HepG2 (cell line): Measurements from ENCODE around the gene PMIS2. TPM values are rescaled to one million over a fixed set of nuclear protein-coding genes. Genes with fewer than 3 reads are reported as not detected.

Source experiments
- ATAC-seq: fragments of 200-7000 bp; cut with Tn5 transposase; 3 replicates; pipeline ENCODE4 v1.9.1; 2020; ENCODE audit warnings: mild to moderate bottlenecking, moderate library complexity
- BruUV-seq: library from RNA; stranded (reverse); fragments of 400-500 nt; replicated peaks from 2 replicates; lab custom pipeline; 2021; lab: Mats Ljungman, UMichigan
- CTCF ChIA-PET: fragments of 300-600 bp; formaldehyde crosslinking; extraction: SDS; loops from one replicate; lab custom pipeline; 2021; ENCODE audit warnings: low total read pairs, inconsistent platforms, low intra/inter-chr PET ratio; lab: Yijun Ruan, JAX
- POLR2A ChIA-PET: fragments of 350-600 bp; sonication (Branson Sonifier 250); formaldehyde crosslinking; loops from one replicate; lab custom pipeline; 2020; ENCODE audit warnings: antibody characterized with exemption, inconsistent platforms; lab: Yijun Ruan, JAX
- DNase-seq: peaks from one replicate; pipeline ENCODE4 v3.0.0-alpha.2; 2015; ENCODE audit warnings: low spot score
- FAIRE-seq: peaks from 3 replicates; lab custom pipeline; 2011; peaks lifted over from hg19 to GRCh38; lab: Jason Lieb, UNC
- H2AFZ ChIP-seq: one replicate; pipeline ENCODE4 v1.6.1; 2011; ENCODE audit warnings: low read length, inconsistent platforms
- H3K27ac ChIP-seq: fragments of 300-600 bp; 3 replicates; pipeline ENCODE4 v1.8.0; 2011; ENCODE audit warnings: mixed run types, mild to moderate bottlenecking, mixed read lengths, low read length, inconsistent platforms; ENCODE audit not compliant: insufficient read depth; ENCODE audit errors: extremely low read length
- H3K27me3 ChIP-seq, 2 experiments: fragments of 200-600 bp in 1 of 2; 2 replicates in 1 of 2; 3 replicates in 1 of 2; pipeline versions ENCODE4 v1.6.0 to v1.8.0; 2011; ENCODE audit warnings: low read length in 2 of 2, mild to moderate bottlenecking in 2 of 2, moderate library complexity in 2 of 2, inconsistent platforms in 1 of 2; ENCODE audit not compliant: insufficient read depth in 2 of 2, control insufficient read depth in 1 of 2
- H3K36me3 ChIP-seq, 2 experiments: fragments of 200-600 bp in 1 of 2; replicated peaks in 1 of 2; 2 replicates in 1 of 2; 3 replicates in 1 of 2; pipeline versions ENCODE4 v1.5.1 to v1.8.0; 2011; ENCODE audit warnings: low read length in 2 of 2, inconsistent platforms in 1 of 2; ENCODE audit not compliant: insufficient read depth in 2 of 2, control insufficient read depth in 1 of 2
- H3K4me1 ChIP-seq: 2 replicates; pipeline ENCODE4 v1.5.1; 2012; ENCODE audit warnings: low read length, inconsistent platforms; ENCODE audit not compliant: insufficient read depth
- H3K4me2 ChIP-seq: 2 replicates; pipeline ENCODE4 v1.6.0; 2011; ENCODE audit warnings: low read depth, low read length, inconsistent platforms
- H3K4me3 ChIP-seq, 3 experiments: fragments of 200-600 bp in 1 of 3; sonication (generic), shearing (Covaris generic) in 1 of 3; replicated peaks in 1 of 3; 2 replicates each; pipeline ENCODE4 v1.5.1; 2011 to 2016; ENCODE audit warnings: low read length in 3 of 3, inconsistent platforms in 2 of 3, low read depth in 2 of 3, mild to moderate bottlenecking in 2 of 3, control low read depth in 1 of 3, mixed read lengths in 1 of 3; ENCODE audit not compliant: insufficient read depth in 1 of 3
- H3K79me2 ChIP-seq: one replicate; pipeline ENCODE4 v1.6.1; 2011; ENCODE audit warnings: low read length, inconsistent platforms; ENCODE audit not compliant: insufficient read depth
- H3K9ac ChIP-seq: 2 replicates; pipeline ENCODE4 v1.6.0; 2011; ENCODE audit warnings: mild to moderate bottlenecking, low read depth, low read length, inconsistent platforms; ENCODE audit not compliant: insufficient read depth
- H3K9me3 ChIP-seq: 2 replicates; pipeline ENCODE4 v1.5.1; 2012; ENCODE audit warnings: mild to moderate bottlenecking, low read length
- H4K20me1 ChIP-seq: 2 replicates; pipeline ENCODE4 v1.6.0; 2011; ENCODE audit warnings: inconsistent platforms, mild to moderate bottlenecking, low read length, moderate library complexity; ENCODE audit not compliant: insufficient read depth
- FLYWCH1 ChIP-seq: sonication (generic); formaldehyde crosslinking; IDR thresholded peaks from 2 replicates; pipeline ENCODE4 v1.8.1; 2023; ENCODE audit warnings: mild to moderate bottlenecking, missing genetic modification reagents
- PCBP2 ChIP-seq: fragments of 200-400 bp; formaldehyde crosslinking; optimal IDR thresholded peaks from 2 replicates; pipeline ENCODE3; 2018; ENCODE audit warnings: low read length, low read depth; ENCODE audit not compliant: poor library complexity, severe bottlenecking
- ZNF687 ChIP-seq: sonication (generic); formaldehyde crosslinking; IDR thresholded peaks from 2 replicates; pipeline ENCODE4 v1.5.1; 2020; ENCODE audit warnings: mild to moderate bottlenecking, missing genetic modification reagents, moderate library complexity
- WGBS: methylation state at CpG from one replicate; pipeline ENCODE4 v1.1.6; 2017; ENCODE audit warnings: low lambda C conversion rate; 5-methylcytosine and 5-hydroxymethylcytosine counted together
- in situ Hi-C: cut with HindIII; loops from 2 replicates; pipeline ENCODE4 v1.10.0; 2017; ENCODE audit warnings: low pct_unique_long_range_greater_than_20kb; ENCODE audit not compliant: extremely low pct_ligation_motif_present
- intact Hi-C: fragments of 100-400 bp; cut with micrococcal nuclease; formaldehyde crosslinking; loops from one replicate; pipeline ENCODE4 v1.10.0; 2022; ENCODE audit not compliant: unreplicated experiment
- polyA plus RNA-seq, 8 experiments: library from polyadenylated mRNA; depleted of rRNA in 3 of 8; stranded (reverse) in 7 of 8; unstranded in 1 of 8; fragments of >200 nt; fragmentation: Illumina TruSeq in 4 of 8; extraction: Trizol in 4 of 8; gene quantifications; 2 replicates each; pipeline versions ENCODE4 v1.2.1 to v1.2.3, GENCODE V29; 2011 to 2016; ENCODE audit warnings: low read depth in 4 of 8, missing spikeins in 1 of 8, mixed read lengths in 1 of 8; ENCODE audit not compliant: insufficient read depth in 1 of 8
- total RNA-seq, 5 experiments: library from RNA; depleted of rRNA; stranded (reverse); fragments of >200 nt; fragmentation: Illumina TruSeq; extraction: Trizol; gene quantifications; 2 replicates each; pipeline ENCODE4 v1.2.3, GENCODE V29; 2016; ENCODE audit warnings: low read depth in 1 of 5

Gene PMIS2
- total and polyA plus RNA-seq, 2 of the 13 experiments (the other 11 are each of a cell fraction or from before 2014, with no cell fraction given), result not detected

- 0 out of 2 replicates have a peak, but pooled peaks have one; percentile 18 for TF ChIP-seq ZNF687 (CRISPR knock-in tag)
- TF ChIP-seq, all 625 proteins: peak for 2
Measured at GRCh38 chr19:35562336-35562735, 23.6 kb upstream of the PMIS2 start (continued).

- H3K4me3 ChIP-seq, result no peak overlapping the region
- no peak overlapping the region for H3K27ac ChIP-seq
- ChIA-PET POLR2A (no interaction called here), CTCF (no interaction called here)
- intact Hi-C loops (no loop called here), in situ Hi-C loops (no loop called here)
- no peaks in the 10 kb centered on the region for H3K79me2 ChIP-seq
- DNase-seq (no peak), FAIRE-seq (no peak), ATAC-seq (no peak)
- no peak for TF ChIP-seq FLYWCH1 (CRISPR knock-in tag)
- peak; percentile 47 for TF ChIP-seq PCBP2
- H3K9me3 ChIP-seq, result no peaks in the 10 kb centered on the region
- 60% methylated on average over 2 of the region's 2 CpGs for WGBS
- H2AFZ ChIP-seq, result no peak overlapping the region
- H4K20me1 ChIP-seq, result no peaks in the 10 kb centered on the region
- no peaks in the 10 kb centered on the region for H3K36me3 ChIP-seq
- H3K4me1 ChIP-seq, result peaks cover 24% of the 10 kb centered on the region
- peaks cover 1 to 28% of the 10 kb centered on the region in 2 experiments; a peak in 3 of 5 replicates for H3K27me3 ChIP-seq
- no TSS peak for BruUV-seq
- H3K9ac ChIP-seq, result no peak overlapping the region
- no peak overlapping the region for H3K4me2 ChIP-seq
Measured at GRCh38 chr19:35562776-35563175, 23.2 kb upstream of the PMIS2 start.
